Neural progenitor cell (in vitro differentiated cells): ENCODE data around the gene S100A6.

Source experiments
- CTCF ChIP-seq: fragments of 200-600 bp; sonication (generic); IDR thresholded peaks from 2 replicates; pipeline ENCODE4 v1.5.1; 2017; ENCODE audit warnings: antibody characterized with exemption, mild to moderate bottlenecking
- EZH2 ChIP-seq: fragments of 200-600 bp; sonication (generic); IDR thresholded peaks from 2 replicates; pipeline ENCODE4 v1.6.1; 2017; ENCODE audit warnings: antibody characterized with exemption, mild to moderate bottlenecking, moderate library complexity
- EZH2phosphoT487 ChIP-seq: fragments of 200-600 bp; sonication (generic); IDR thresholded peaks from 2 replicates; pipeline ENCODE4 v1.6.1; 2017; ENCODE audit warnings: antibody characterized with exemption

- no peak for TF ChIP-seq CTCF
- TF ChIP-seq EZH2: no peak
- no peak for TF ChIP-seq EZH2phosphoT487
These were observed 41.8 kb upstream of the S100A6 start for GRCh38 chr1:153577624-153578051.
